ENCODE results near the gene SNX8. TPM values are rescaled to one million over a fixed set of nuclear protein-coding genes. Genes with fewer than 3 reads are reported as not detected.

SNX8 gene
- 10 to 100 TPM; 20.0 to 23.0 TPM for total RNA-seq

- no peaks in the 10 kb centered on the region for H3K9me3 ChIP-seq
- TF ChIP-seq CTCF (IDR thresholded peaks at IDR 0.05) = no peak
- DNase-seq (ENCODE audit: low spot score) = peak; percentile 88
- H3K4me3 ChIP-seq = peak within 1 kb of the TSS; percentile 78 to 89
- H3K27me3 ChIP-seq = no peaks in the 10 kb centered on the region
- no peaks in the 10 kb centered on the region for H3K36me3 ChIP-seq
- peaks cover 0 to 25% of the 10 kb centered on the region in 2 donors for H3K4me1 ChIP-seq
- H3K27ac ChIP-seq = peak within 1 kb of the TSS; percentile 64 to 90
These were observed at the start of gene SNX8 for GRCh38 chr7:2314209-2314955. SNX8 (minus strand) TSS chr7:2314441; CDS start chr7:2314421, 20 bp downstream.

GRCh38 chr7:2362385-2363088 lies 48.3 kb upstream of the SNX8 start:
- TF ChIP-seq CTCF (IDR thresholded peaks at IDR 0.05) = no peak
- H3K36me3 ChIP-seq = peaks cover 70% of the 10 kb centered on the region
- H3K27ac ChIP-seq = no peak overlapping the region
- DNase-seq (ENCODE audit: low spot score) = no peak
- H3K9me3 ChIP-seq = no peaks in the 10 kb centered on the region
- H3K27me3 ChIP-seq = no peaks in the 10 kb centered on the region
- peaks cover 0 to 34% of the 10 kb centered on the region in 2 donors for H3K4me1 ChIP-seq
- no peak overlapping the region for H3K4me3 ChIP-seq

- Histone ChIP-seq H3K4me3 (no peak overlapping the region), H3K36me3 (peaks cover 52% of the 10 kb centered on the region), H3K27ac (no peak overlapping the region), H3K9me3 (no peaks in the 10 kb centered on the region), H3K27me3 (no peaks in the 10 kb centered on the region), H3K4me1 (peaks cover 0 to 51% of the 10 kb centered on the region in 2 donors)
- TF ChIP-seq CTCF (IDR thresholded peaks at IDR 0.05) = no peak
- no peak for DNase-seq (ENCODE audit: low spot score)
These were observed 46.6 kb upstream of the SNX8 start for GRCh38 chr7:2360796-2361195.

- TF ChIP-seq CTCF (IDR thresholded peaks at IDR 0.05) = no peak
- Histone ChIP-seq H3K9me3 (no peaks in the 10 kb centered on the region), H3K4me1 (peaks cover 0 to 54% of the 10 kb centered on the region in 2 donors)
These were observed 45.4 kb upstream of the SNX8 start for GRCh38 chr7:2359610-2360009.

GRCh38 chr7:2358968-2359527 lies 44.8 kb upstream of the SNX8 start:
- no peaks in the 10 kb centered on the region for H3K27me3 ChIP-seq
- H3K4me3 ChIP-seq = no peak overlapping the region
- no peak for DNase-seq (ENCODE audit: low spot score)
- no peak for TF ChIP-seq CTCF (IDR thresholded peaks at IDR 0.05)
- no peaks in the 10 kb centered on the region for H3K9me3 ChIP-seq
- H3K36me3 ChIP-seq = peaks cover 35% of the 10 kb centered on the region
- H3K4me1 ChIP-seq = peaks cover 0 to 54% of the 10 kb centered on the region in 2 donors
- H3K27ac ChIP-seq = no peak overlapping the region

More at GRCh38 chr7:2359610-2360009, 45.4 kb upstream of the SNX8 start:
- no peak overlapping the region for H3K27ac ChIP-seq
- H3K4me3 ChIP-seq = no peak overlapping the region
- H3K27me3 ChIP-seq = no peaks in the 10 kb centered on the region
- DNase-seq (ENCODE audit: low spot score) = no peak
- H3K36me3 ChIP-seq = peaks cover 40% of the 10 kb centered on the region
